Small intestine (tissue), 7 donors: ENCODE results near the gene SSC5D. TPM values are rescaled to one million over a fixed set of nuclear protein-coding genes. Genes with fewer than 3 reads are reported as not detected.

Experiments used
- DNase-seq, 2 donors: peaks; one replicate each; pipeline versions ENCODE4 v3.0.0 to v3.0.0-alpha.2; 2013
- FAIRE-seq: peaks from 2 replicates; lab custom pipeline; 2012; peaks lifted over from hg19 to GRCh38; lab: Jason Lieb, UNC
- H3K27ac ChIP-seq, 3 donors: one replicate each; pipeline ENCODE4 v1.5.1; 2013; ENCODE audit warnings: low read length in 2 of 3, mild to moderate bottlenecking in 2 of 3, control low read depth in 1 of 3, inconsistent platforms in 1 of 3, low read depth in 1 of 3, moderate library complexity in 1 of 3
- H3K27me3 ChIP-seq, 3 donors: one replicate each; pipeline ENCODE4 v1.6.1; 2013; ENCODE audit warnings: low read length in 3 of 3, inconsistent platforms in 1 of 3; ENCODE audit not compliant: control insufficient read depth in 3 of 3, insufficient read depth in 3 of 3
- H3K36me3 ChIP-seq, 3 donors: one replicate each; pipeline ENCODE4 v1.6.1; 2013; ENCODE audit warnings: low read length in 3 of 3, inconsistent platforms in 1 of 3, low read depth in 1 of 3, mild to moderate bottlenecking in 1 of 3, moderate library complexity in 1 of 3; ENCODE audit not compliant: control insufficient read depth in 3 of 3, insufficient read depth in 2 of 3
- H3K4me1 ChIP-seq, 3 donors: one replicate each; pipeline ENCODE4 v1.6.1; 2013; ENCODE audit warnings: low read length in 2 of 3, inconsistent platforms in 1 of 3, low read depth in 1 of 3, mild to moderate bottlenecking in 1 of 3, moderate library complexity in 1 of 3; ENCODE audit not compliant: control insufficient read depth in 3 of 3, insufficient read depth in 2 of 3
- H3K4me3 ChIP-seq, 3 donors: one replicate each; pipeline ENCODE4 v1.5.1; 2013; ENCODE audit warnings: low read length in 3 of 3, control low read depth in 1 of 3, inconsistent platforms in 1 of 3, low read depth in 1 of 3, mild to moderate bottlenecking in 1 of 3, moderate library complexity in 1 of 3
- H3K9me3 ChIP-seq, 2 donors: one replicate each; pipeline ENCODE4 v1.6.1; 2013; ENCODE audit warnings: low read depth in 1 of 2, low read length in 1 of 2; ENCODE audit not compliant: control insufficient read depth in 2 of 2, insufficient read depth in 1 of 2
- WGBS, 3 donors: extraction: QIAGEN DNeasy Blood & Tissue Kit; methylation state at CpG; one replicate each; pipeline ENCODE4 v1.1.7; 2013; 5-methylcytosine and 5-hydroxymethylcytosine counted together
- polyA plus RNA-seq, 4 donors: library from polyadenylated mRNA; stranded (reverse) in 3 of 4; unstranded in 1 of 4; fragments of 200-250 nt in 3 of 4; fragments of 120-200 nt in 1 of 4; gene quantifications; one replicate each; pipeline versions ENCODE4 v1.2.1 to v1.2.3, GENCODE V29; 2013
- donor health status: healthy with polysubstance abuse.
- donor health status: control.
- donor health status: control.
- donor health status: Bipolar disorder and iron deficiency.
- donor health status: healthy.

SSC5D gene
- polyA plus RNA-seq, 4 donors: 0.49 to 2.2 (median 0.54) TPM; not detected in 1

DNA sequence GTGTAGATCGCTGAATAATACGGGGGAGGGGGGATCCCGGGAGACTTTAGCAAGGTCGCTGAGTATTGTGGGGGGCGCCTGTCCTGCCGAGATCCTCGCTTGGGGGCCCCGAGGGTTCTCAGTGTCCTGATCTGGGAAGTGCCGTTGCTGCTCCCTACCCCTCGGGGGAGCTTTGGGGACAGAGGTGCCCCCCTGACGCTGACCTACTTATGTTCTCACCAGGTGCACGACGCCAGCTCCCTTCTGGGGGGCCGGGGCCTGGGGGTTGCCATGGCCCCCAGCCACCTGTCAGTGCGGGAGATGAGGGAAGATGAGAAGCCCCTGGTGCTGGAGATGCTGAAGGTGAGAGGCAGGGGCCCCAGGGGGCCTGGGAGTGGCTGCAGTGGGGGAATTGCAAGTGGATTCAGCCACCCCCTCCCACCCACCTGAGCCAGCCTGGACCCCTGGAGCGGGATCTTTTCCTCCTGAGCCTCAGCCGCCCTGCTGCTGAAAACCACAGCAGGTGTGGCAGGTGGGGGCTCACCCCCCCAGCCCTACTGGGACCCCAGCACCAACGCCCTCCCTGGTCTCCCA lies 2.7 kb upstream of the SSC5D start:
- peak overlapping the region in 2 of 3 donors; percentile 48 to 74 for H3K27ac ChIP-seq
- H3K4me1 ChIP-seq: peaks cover 0 to 24% (median 3%) of the 10 kb centered on the region in 3 donors
- peaks cover 4 to 27% (median 10%) of the 10 kb centered on the region in 3 donors for H3K36me3 ChIP-seq
- H3K9me3 ChIP-seq: no peaks in the 10 kb centered on the region
- H3K27me3 ChIP-seq: peaks cover 0 to 28% (median 0%) of the 10 kb centered on the region in 3 donors
- H3K4me3 ChIP-seq: peak overlapping the region; percentile 41 to 66 (median 53)
- FAIRE-seq (no peak), DNase-seq (no peak)
- 12 to 25% (median 20%) methylated on average over 16 to 18 of the region's 18 CpGs for WGBS, 3 donors

DNA sequence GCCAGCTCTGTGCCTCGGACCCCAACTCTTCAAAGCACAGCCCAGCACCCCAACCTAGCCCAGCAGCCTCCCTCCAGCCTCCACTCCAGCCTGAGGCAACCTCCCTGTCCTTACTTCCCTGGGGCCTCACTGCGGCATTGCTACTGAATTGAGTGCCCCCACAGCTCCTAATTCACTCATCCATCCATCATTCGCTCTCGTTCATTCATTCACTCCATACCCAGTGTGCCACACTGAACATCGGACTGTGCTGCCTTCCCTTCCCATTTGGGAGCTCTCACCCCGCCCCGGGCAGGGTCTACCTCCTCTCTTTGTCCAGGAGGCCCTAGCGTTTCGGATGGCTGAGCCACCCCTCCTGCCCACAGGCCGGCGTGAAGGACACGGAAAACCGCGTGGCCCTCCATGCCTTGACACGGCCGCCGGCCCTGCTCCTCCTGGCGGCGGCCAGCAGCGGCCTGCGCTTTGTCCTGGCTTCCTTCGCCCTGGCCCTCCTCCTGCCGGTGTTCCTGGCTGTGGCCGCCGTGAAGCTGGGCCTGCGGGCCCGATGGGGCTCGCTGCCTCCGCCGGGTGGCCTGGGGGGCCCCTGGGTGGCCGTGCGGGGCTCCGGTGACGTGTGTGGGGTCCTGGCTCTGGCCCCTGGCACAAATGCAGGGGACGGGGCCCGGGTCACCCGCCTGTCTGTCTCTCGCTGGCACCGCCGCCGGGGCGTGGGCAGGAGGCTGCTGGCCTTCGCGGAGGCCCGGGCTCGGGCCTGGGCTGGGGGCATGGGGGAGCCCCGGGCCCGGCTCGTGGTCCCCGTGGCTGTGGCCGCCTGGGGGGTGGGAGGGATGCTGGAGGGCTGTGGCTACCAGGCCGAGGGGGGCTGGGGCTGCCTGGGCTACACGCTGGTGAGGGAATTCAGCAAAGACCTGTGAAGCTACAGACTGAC lies 1.9 kb upstream of the SSC5D start:
- peaks cover 0 to 32% (median 0%) of the 10 kb centered on the region in 3 donors for H3K27me3 ChIP-seq
- H3K4me3 ChIP-seq: no peak overlapping the region
- peaks cover 4 to 23% (median 8%) of the 10 kb centered on the region in 3 donors for H3K36me3 ChIP-seq
- 56 to 79% (median 71%) methylated on average over 40 to 53 of the region's 53 CpGs for WGBS, 3 donors
- no peaks in the 10 kb centered on the region for H3K9me3 ChIP-seq
- peaks cover 0 to 24% (median 3%) of the 10 kb centered on the region in 3 donors for H3K4me1 ChIP-seq
- peak overlapping the region in 2 of 3 donors; percentile 53 to 80 for H3K27ac ChIP-seq
- DNase-seq (no peak), FAIRE-seq (no peak)

GRCh38 chr19:55486971-55487923 lies 989 bp upstream of the SSC5D start:
- peak overlapping the region in 2 of 3 donors; percentile 53 to 80 for H3K27ac ChIP-seq
- H3K4me1 ChIP-seq: peaks cover 0 to 24% (median 3%) of the 10 kb centered on the region in 3 donors
- H3K9me3 ChIP-seq: no peaks in the 10 kb centered on the region
- DNase-seq: peak in 1 of 2 donors; percentile 21
- peaks cover 4 to 20% (median 7%) of the 10 kb centered on the region in 3 donors for H3K36me3 ChIP-seq
- no peak overlapping the region for H3K4me3 ChIP-seq
- FAIRE-seq: no peak
- peaks cover 0 to 40% (median 0%) of the 10 kb centered on the region in 3 donors for H3K27me3 ChIP-seq
- WGBS, 3 donors: 16 to 36% (median 31%) methylated on average over 27 of the region's 27 CpGs

DNA sequence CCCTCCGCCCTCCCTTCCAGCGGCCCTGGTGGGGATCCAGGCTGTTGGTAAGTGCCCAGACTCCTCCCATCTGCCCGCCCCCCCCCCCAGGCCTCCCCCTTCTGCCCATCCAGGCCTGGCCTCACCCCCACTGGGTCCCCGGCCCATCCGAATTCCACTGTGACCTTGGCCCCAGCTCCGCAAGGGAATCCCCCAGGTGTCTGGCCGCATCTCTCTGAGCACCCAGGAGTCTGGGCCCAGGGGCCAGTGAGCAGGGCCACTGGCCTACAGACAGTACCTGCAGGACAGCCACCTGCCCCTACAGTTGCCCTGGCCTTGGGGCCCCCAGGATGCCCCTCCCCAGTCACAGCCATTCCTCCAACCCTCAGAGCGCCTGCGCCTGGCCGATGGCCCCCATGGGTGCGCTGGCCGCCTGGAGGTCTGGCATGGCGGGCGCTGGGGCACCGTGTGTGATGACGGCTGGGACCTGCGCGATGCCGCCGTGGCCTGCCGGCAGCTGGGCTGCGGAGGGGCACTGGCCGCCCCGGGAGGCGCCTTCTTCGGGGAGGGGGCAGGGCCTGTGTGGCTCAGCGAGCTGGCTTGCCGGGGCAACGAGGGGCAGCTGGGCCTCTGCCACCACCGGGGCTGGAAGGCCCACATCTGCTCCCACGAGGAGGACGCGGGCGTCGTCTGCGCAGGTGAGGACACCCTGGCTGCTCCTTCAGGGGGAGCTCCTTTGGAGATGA lies 912 bp downstream of the SSC5D start:
- H3K27ac ChIP-seq: no peak overlapping the region
- peaks cover 0 to 50% (median 0%) of the 10 kb centered on the region in 3 donors for H3K27me3 ChIP-seq
- H3K9me3 ChIP-seq: no peaks in the 10 kb centered on the region
- peaks cover 0 to 24% (median 3%) of the 10 kb centered on the region in 3 donors for H3K4me1 ChIP-seq
- DNase-seq (no peak), FAIRE-seq (no peak)
- peaks cover 0 to 3% (median 0%) of the 10 kb centered on the region in 3 donors for H3K36me3 ChIP-seq
- H3K4me3 ChIP-seq: no peak overlapping the region
- 54 to 59% (median 56%) methylated on average over 32 to 36 of the region's 36 CpGs for WGBS, 3 donors

- Histone ChIP-seq H3K9me3 (no peaks in the 10 kb centered on the region), H3K4me1 (peaks cover 0 to 18% (median 3%) of the 10 kb centered on the region in 3 donors), H3K27ac (no peak overlapping the region), H3K36me3 (no peaks in the 10 kb centered on the region), H3K27me3 (peaks cover 0 to 54% (median 0%) of the 10 kb centered on the region in 3 donors), H3K4me3 (no peak overlapping the region)
- WGBS, 3 donors: 58 to 71% (median 65%) methylated on average over 15 to 21 of the region's 21 CpGs
- FAIRE-seq (no peak), DNase-seq (no peak)
Observed at GRCh38 chr19:55489711-55490477, 1.7 kb downstream of the SSC5D start.

DNA sequence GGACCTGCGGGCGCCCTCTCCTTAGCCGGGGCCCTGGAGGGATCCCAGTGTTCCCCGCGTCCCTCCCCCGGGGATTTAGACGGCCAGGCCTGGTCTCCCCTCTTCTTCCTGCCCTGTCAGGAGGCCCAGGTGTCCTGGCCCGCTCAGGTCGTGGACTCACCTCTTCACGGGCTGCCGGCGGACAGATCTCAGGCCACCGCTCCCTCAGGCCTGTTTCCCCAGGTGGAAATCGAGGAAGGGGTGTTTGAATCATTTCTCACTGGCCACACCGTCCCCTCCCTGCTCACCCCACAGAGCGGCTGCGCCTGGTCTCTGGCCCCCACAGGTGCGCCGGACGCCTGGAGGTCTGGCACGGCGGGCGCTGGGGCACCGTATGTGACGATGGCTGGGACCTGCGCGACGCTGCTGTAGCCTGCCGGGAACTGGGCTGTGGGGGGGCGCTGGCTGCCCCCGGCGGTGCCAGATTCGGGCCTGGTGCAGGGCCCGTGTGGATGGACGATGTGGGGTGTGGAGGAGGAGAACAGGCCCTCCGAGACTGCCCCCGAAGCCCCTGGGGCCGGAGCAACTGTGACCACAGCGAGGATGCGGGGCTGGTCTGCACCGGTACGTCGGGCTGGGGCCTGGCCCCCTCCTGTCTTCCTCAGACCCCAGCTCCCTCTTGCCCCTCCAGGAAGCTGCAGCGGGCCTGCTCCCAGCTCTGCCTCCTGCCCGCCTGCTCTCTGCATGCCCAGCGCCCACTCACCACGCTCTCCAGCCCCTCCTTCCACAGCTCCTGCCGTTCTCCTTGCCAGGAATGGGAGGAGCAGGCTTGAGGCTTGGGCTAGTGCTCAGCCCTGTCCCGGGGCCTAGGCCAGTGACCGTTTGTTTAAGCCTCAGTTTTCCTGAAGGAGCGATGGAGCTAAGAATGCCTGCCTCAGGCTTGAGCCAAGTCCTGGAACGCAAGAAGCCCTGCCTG lies 2.5 kb downstream of the SSC5D start:
- FAIRE-seq: no peak
- no peak overlapping the region for H3K27ac ChIP-seq

More for the DNA sequence above, 2.5 kb downstream of the SSC5D start:
- DNase-seq: no peak
- peaks cover 0 to 51% (median 0%) of the 10 kb centered on the region in 3 donors for H3K27me3 ChIP-seq
- H3K4me1 ChIP-seq: peaks cover 0 to 12% (median 3%) of the 10 kb centered on the region in 3 donors
- H3K4me3 ChIP-seq: no peak overlapping the region
- WGBS, 3 donors: 74 to 75% (median 75%) methylated on average over 42 to 52 of the region's 52 CpGs
- H3K9me3 ChIP-seq: no peaks in the 10 kb centered on the region
- no peaks in the 10 kb centered on the region for H3K36me3 ChIP-seq
